Measurements from ENCODE around the gene CTU2. TPM values are rescaled to one million over a fixed set of nuclear protein-coding genes. Genes with fewer than 3 reads are reported as not detected.

The CTU2 gene
- total and polyA plus RNA-seq, 2 donors (not counting 1 experiment from before 2014, with no cell fraction given): 18.4 to 23.7 TPM

DNA sequence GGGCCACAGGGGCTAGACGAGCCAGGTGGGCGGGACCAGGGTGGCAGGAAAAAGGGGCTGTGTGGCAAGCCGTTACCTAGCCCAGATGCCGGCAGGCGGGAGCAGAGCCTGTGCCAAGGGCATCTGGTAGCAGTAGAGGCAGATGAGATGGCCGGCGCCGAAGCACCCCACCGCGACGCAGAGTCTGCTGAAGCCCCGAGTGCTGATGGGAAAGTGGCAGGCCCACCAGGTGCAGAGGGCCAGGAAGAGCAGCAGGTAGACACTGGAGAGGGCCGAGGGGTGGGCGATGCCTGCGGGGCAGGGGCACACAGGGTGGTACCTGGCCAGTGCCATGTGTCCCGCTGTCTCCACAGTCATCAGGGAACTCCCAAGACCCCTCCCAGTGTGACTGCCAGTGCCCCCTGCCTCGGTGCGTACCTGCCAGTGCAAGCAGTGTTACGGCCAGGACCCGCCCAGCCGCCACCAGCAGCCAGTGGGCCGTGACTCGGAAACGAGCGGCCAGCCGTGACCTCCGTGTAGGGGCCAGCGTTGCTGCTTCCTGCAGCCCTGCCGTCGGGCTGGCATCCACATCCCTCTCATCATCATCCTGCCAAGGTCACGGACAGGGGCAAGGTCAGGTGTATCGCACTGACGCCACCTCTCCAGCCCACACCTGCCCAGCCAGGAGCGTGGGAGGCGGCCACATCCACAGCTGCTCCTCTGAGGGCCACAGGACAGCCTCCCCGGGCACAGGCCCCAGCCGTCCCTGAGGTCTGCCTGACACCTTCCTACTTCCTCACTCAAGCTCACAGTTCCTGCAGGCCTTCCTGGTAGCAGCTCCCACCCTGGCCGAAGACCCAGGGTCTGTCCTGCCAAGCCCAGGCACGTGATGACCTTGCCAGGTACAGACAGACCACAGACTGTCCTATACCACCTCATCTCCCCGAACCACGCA lies 32.1 kb downstream of the CTU2 start:
- Mint-ChIP-seq H3K9me3 (ENCODE audit: insufficient read depth) (no peaks in the 10 kb centered on the region), H3K27me3 (no peaks in the 10 kb centered on the region), H3K4me1 (peaks cover 12% of the 10 kb centered on the region), H3K4me3 (no peak overlapping the region), H3K27ac (peak overlapping the region; percentile 50)
- TF ChIP-seq, protein P1, sequence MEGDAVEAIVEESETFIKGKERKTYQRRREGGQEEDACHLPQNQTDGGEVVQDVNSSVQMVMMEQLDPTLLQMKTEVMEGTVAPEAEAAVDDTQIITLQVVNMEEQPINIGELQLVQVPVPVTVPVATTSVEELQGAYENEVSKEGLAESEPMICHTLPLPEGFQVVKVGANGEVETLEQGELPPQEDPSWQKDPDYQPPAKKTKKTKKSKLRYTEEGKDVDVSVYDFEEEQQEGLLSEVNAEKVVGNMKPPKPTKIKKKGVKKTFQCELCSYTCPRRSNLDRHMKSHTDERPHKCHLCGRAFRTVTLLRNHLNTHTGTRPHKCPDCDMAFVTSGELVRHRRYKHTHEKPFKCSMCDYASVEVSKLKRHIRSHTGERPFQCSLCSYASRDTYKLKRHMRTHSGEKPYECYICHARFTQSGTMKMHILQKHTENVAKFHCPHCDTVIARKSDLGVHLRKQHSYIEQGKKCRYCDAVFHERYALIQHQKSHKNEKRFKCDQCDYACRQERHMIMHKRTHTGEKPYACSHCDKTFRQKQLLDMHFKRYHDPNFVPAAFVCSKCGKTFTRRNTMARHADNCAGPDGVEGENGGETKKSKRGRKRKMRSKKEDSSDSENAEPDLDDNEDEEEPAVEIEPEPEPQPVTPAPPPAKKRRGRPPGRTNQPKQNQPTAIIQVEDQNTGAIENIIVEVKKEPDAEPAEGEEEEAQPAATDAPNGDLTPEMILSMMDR (IDR thresholded peaks at IDR 0.05): no peak
- no peak for TF ChIP-seq EZH2 (IDR thresholded peaks at IDR 0.05; ENCODE audit: borderline replicate concordance, insufficient read depth, low read depth, low read length, poor library complexity, severe bottlenecking)
- 87% methylated on average over 40 of the region's 41 CpGs for WGBS (ENCODE audit: insufficient coverage)
- H3K27ac ChIP-seq (ENCODE audit: low read length in 2 of 2): no peak overlapping the region
- peaks cover 12 to 29% of the 10 kb centered on the region in 2 donors for H3K4me1 ChIP-seq (ENCODE audit: control insufficient read depth in 2 of 2, insufficient read depth in 2 of 2, low read length in 2 of 2)
- no peaks in the 10 kb centered on the region for H3K27me3 ChIP-seq (replicated peaks in 1 of 4; ENCODE audit: control extremely low read depth in 1 of 4, control insufficient read depth in 3 of 4, insufficient read depth in 4 of 4, low read length in 3 of 4)
- no peaks in the 10 kb centered on the region for H3K9me3 ChIP-seq (ENCODE audit: control extremely low read depth in 1 of 3, control insufficient read depth in 2 of 3, insufficient read depth in 1 of 3, low read length in 2 of 3)
- POLR2A ChIA-PET: interaction anchor here (0.9 to 1.5 kb wide), 3 partner anchors 47 to 73 kb away, joined by 4 to 12 read pairs (median 4); partner anchors contain the start of genes APRT and PIEZO1
- no peak overlapping the region for H2AFZ ChIP-seq (ENCODE audit: insufficient read depth, low read depth, low read length, poor library complexity, severe bottlenecking)
- H4K20me1 ChIP-seq (ENCODE audit: control insufficient read depth, insufficient read depth, low read length, poor library complexity, severe bottlenecking): peaks cover 57% of the 10 kb centered on the region
- H3K4me2 ChIP-seq (replicated peaks; ENCODE audit: low read depth, low read length, poor library complexity, severe bottlenecking): no peak overlapping the region
- peaks cover 27% of the 10 kb centered on the region for H3K79me2 ChIP-seq (ENCODE audit: control insufficient read depth, insufficient read depth, low read length)
- no peak overlapping the region for H3K4me3 ChIP-seq (ENCODE audit: control extremely low read depth in 1 of 5, extremely low read depth in 1 of 5, insufficient read depth in 1 of 5, low read depth in 2 of 5, low read length in 4 of 5)
- DNase-seq (no peak), ATAC-seq (ENCODE audit: low read depth) (no peak)
- intact Hi-C loops (cut with micrococcal nuclease): no loop called here
- H3K36me3 ChIP-seq (replicated peaks in 1 of 2; ENCODE audit: control extremely low read depth in 1 of 2, control insufficient read depth in 1 of 2, extremely low read depth in 1 of 2, insufficient read depth in 2 of 2, low read length in 1 of 2): peaks cover 0 to 33% of the 10 kb centered on the region in 2 experiments
- CTCF ChIA-PET: interaction anchor here (0.7 to 13.1 kb wide), 29 partner anchors 9 to 509 kb away, joined by 3 to 138 read pairs (median 7); partner anchors contain the start of genes APRT, GALNS, PIEZO1 and TRAPPC2L
- H3K9ac ChIP-seq (ENCODE audit: low read length): no peak overlapping the region
